Peyer's patch (tissue), 4 donors: ENCODE data around the gene ZKSCAN5. TPM values are rescaled to one million over a fixed set of nuclear protein-coding genes. Genes with fewer than 3 reads are reported as not detected.
"Not testable (repeated sequence)": the region's sequence is repeated elsewhere in the genome, so short reads cannot be mapped to it uniquely, and the experiment has no call there.

Experiments used
- DNase-seq, 3 donors: peaks; one replicate each; pipeline ENCODE4 v3.0.0-alpha.2; 2017 to 2019
- H3K27ac ChIP-seq, 4 donors: fragments of 200-600 bp; sonication (generic); one replicate each; pipeline ENCODE4 v1.5.1; 2016 to 2019
- H3K27me3 ChIP-seq, 2 donors: fragments of 200-600 bp; sonication (generic); one replicate each; pipeline ENCODE4 v1.5.1; 2019
- H3K36me3 ChIP-seq, 3 donors: fragments of 200-600 bp; sonication (generic); one replicate each; pipeline ENCODE4 v1.5.1; 2016 to 2019
- H3K4me1 ChIP-seq, 4 donors: fragments of 200-600 bp; sonication (generic); one replicate each; pipeline ENCODE4 v1.5.1; 2016 to 2019
- H3K4me3 ChIP-seq, 4 donors: fragments of 200-600 bp; sonication (generic); 1 replicate in 3 of 4; 2 replicates in 1 of 4; pipeline ENCODE4 v1.5.1; 2016 to 2019; ENCODE audit warnings: mild to moderate bottlenecking in 1 of 4
- H3K9me3 ChIP-seq, 4 donors: fragments of 200-600 bp; sonication (generic); one replicate each; pipeline ENCODE4 v1.5.1; 2016 to 2019; ENCODE audit warnings: mild to moderate bottlenecking in 1 of 4
- POLR2A ChIP-seq, 2 donors: fragments of 450-650 bp; IDR thresholded peaks; one replicate each; pipeline ENCODE4 v1.5.1; 2017; ENCODE audit warnings: antibody characterized with exemption in 2 of 2, mild to moderate bottlenecking in 2 of 2, moderate library complexity in 2 of 2
- total RNA-seq, 4 donors: library from RNA; depleted of rRNA; stranded (reverse); fragments of >200 nt; gene quantifications; one replicate each; pipeline ENCODE4 v1.1.0, GENCODE V29; 2016
- TF ChIP-seq, protein P1 (sequence below), 6 experiments: fragments of 450-650 bp in 4 of 6; fragments of 200-600 bp in 2 of 6; sonication (generic) in 1 of 6; IDR thresholded peaks; one replicate each; pipeline ENCODE4 v1.5.1; 2017 to 2019; ENCODE audit warnings: antibody characterized with exemption in 6 of 6, mild to moderate bottlenecking in 3 of 6, moderate library complexity in 1 of 6

The ZKSCAN5 gene
- total RNA-seq, 4 donors from 2014 or later: 7.2 to 20.6 (median 11.7) TPM

DNA sequence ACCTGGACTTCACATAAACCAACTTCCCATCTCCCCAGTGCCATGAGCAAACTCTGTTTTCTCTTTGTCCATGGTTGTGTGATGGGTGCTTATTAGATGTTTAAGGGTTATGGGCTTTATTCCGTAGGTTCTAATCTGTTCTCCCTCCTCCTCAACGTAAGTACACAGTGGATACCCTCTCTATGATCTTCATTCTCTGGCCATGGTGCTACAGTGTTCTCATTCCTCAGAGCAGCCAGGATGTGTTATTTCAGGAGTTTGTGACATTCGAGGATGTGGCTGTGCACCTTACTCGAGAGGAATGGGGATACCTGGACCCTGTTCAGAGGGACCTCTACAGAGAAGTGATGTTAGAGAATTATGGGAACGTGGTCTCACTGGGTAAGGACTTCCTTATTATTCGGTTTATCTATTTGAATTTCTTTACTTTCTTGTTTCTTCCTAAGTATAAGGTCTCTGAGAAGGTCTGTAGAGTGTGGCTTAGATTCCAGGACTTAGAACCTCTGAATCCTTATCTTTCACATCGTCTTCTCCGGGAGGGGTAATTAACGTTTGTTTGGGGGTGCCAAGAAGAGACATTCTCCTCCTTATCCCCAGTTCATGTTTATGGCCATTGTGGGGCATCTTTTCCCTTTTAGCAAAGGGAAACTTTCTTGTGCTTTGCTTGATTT is 57.8 kb downstream of the ZKSCAN5 start:
- Histone ChIP-seq H3K4me3 (no peak overlapping the region), H3K27ac (peak overlapping the region in 1 of 4 donors; percentile 22), H3K4me1 (peaks cover 0 to 27% (median 8%) of the 10 kb centered on the region in 4 donors), H3K27me3 (no peaks in the 10 kb centered on the region), H3K36me3 (peaks cover 0 to 67% (median 0%) of the 10 kb centered on the region in 3 donors), H3K9me3 (no peaks in the 10 kb centered on the region)
- TF ChIP-seq POLR2A (IDR thresholded peaks at IDR 0.05): no peak
- TF ChIP-seq, protein P1, sequence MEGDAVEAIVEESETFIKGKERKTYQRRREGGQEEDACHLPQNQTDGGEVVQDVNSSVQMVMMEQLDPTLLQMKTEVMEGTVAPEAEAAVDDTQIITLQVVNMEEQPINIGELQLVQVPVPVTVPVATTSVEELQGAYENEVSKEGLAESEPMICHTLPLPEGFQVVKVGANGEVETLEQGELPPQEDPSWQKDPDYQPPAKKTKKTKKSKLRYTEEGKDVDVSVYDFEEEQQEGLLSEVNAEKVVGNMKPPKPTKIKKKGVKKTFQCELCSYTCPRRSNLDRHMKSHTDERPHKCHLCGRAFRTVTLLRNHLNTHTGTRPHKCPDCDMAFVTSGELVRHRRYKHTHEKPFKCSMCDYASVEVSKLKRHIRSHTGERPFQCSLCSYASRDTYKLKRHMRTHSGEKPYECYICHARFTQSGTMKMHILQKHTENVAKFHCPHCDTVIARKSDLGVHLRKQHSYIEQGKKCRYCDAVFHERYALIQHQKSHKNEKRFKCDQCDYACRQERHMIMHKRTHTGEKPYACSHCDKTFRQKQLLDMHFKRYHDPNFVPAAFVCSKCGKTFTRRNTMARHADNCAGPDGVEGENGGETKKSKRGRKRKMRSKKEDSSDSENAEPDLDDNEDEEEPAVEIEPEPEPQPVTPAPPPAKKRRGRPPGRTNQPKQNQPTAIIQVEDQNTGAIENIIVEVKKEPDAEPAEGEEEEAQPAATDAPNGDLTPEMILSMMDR (IDR thresholded peaks at IDR 0.05): no peak
- DNase-seq: no peak

DNA sequence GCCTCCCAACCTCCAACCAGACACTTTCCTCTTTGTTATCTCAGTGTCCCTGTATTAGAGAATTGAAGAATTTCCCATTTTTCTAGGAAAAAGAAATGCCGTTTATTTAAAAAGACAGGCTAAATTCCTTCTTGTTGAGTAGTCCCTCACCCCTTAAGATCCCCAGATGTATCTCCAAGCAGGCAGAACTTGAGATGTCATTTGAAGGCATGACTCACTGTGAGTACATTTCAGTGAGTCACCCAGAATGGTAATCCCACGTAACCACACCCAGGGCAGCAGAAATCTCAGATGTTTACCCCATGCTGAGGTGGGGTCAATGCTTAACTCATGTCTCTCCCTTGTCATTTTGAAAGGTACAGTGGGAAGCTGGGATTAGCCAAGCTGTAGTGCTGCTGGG is 58.4 kb downstream of the ZKSCAN5 start:
- H3K4me3 ChIP-seq: no peak overlapping the region
- peaks cover 0 to 69% (median 0%) of the 10 kb centered on the region in 3 donors for H3K36me3 ChIP-seq
- peaks cover 0 to 25% (median 5%) of the 10 kb centered on the region in 4 donors for H3K4me1 ChIP-seq
- H3K27ac ChIP-seq: peak overlapping the region in 1 of 4 donors; percentile 22
- DNase-seq: peak in 1 of 3 donors; percentile 64
- H3K27me3 ChIP-seq: no peaks in the 10 kb centered on the region
- H3K9me3 ChIP-seq: no peaks in the 10 kb centered on the region
- no peak for TF ChIP-seq POLR2A (IDR thresholded peaks at IDR 0.05)
- TF ChIP-seq, protein P1 (IDR thresholded peaks at IDR 0.05): no peak

DNA sequence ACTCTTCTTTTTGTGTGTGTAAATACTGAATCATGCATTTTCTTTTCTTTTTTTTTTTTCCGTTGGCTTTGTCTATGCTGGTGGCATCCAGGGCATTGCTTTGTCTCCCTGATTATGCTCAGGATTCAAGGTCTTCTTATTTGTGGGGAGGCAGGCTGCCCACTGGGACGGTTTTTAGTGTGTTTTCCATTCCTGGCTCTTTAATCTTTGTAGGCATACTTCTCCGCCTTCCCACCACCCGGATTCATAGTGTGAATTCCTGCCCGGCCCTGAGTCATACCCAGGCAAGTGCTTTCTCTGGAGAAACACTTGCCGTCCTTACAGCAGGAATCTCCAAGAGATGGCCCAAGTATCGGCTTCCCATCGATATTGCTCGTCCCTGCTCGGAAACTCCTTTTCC is 59.2 kb downstream of the ZKSCAN5 start:
- Histone ChIP-seq H3K4me3 (no peak overlapping the region), H3K36me3 (peaks cover 0 to 73% (median 0%) of the 10 kb centered on the region in 3 donors), H3K27me3 (no peaks in the 10 kb centered on the region), H3K9me3 (no peaks in the 10 kb centered on the region), H3K4me1 (peaks cover 0 to 25% (median 5%) of the 10 kb centered on the region in 4 donors), H3K27ac (no peak overlapping the region)
- no peak for DNase-seq
- no peak for TF ChIP-seq POLR2A (IDR thresholded peaks at IDR 0.05)
- TF ChIP-seq, protein P1 (IDR thresholded peaks at IDR 0.05): no peak

DNA sequence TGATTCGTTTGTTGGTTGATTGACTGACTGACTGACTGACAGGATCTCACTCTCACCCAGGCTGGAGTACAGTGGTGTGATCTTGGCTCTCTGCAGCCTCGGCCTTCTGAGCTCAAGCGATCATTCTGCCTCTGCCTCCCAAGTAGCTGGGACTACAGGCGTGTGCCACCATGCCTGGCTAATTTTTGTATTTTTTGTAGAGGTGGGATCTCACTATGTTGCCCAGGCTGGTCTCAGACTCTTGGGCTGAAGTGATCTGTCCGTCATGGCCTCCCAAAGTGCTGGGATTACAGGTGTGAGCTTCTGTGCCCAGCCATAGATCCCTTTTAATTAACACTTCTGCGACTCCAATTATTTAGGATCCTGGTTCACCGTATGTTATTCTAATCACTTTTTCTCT is 64.3 kb downstream of the ZKSCAN5 start:
- H3K4me3 ChIP-seq, H3K4me1 ChIP-seq, H3K27ac ChIP-seq, H3K27me3 ChIP-seq, DNase-seq, H3K9me3 ChIP-seq: not testable (repeated sequence)
- H3K36me3 ChIP-seq: peaks cover 0 to 84% (median 0%) of the 10 kb centered on the region in 3 donors

DNA sequence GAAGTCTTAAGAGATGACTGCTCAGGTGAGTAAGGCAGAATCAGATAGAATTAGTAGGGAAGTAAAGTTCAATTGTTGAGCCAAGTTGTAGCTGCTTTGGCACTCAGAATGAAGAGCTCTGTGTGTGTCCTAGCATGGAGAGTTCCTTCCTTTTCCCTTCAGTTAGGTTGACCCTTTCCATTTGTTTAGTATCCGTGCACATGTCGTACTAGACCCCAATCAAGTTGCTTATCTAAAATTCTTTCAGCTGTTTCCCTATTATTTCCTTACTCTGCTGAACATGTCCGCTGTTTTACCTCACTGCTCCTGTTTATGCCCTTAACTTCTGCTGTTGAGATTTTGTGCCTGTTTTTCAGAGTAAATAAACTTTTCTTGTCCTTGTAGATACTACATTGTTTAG is 67.3 kb downstream of the ZKSCAN5 start:
- H3K27me3 ChIP-seq: no peaks in the 10 kb centered on the region
- no peak overlapping the region for H3K27ac ChIP-seq
- H3K4me3 ChIP-seq: no peak overlapping the region
- TF ChIP-seq, protein P1 (IDR thresholded peaks at IDR 0.05): no peak
- TF ChIP-seq POLR2A (IDR thresholded peaks at IDR 0.05): no peak
- H3K4me1 ChIP-seq: no peaks in the 10 kb centered on the region
- H3K36me3 ChIP-seq: peaks cover 0 to 60% (median 0%) of the 10 kb centered on the region in 3 donors
- no peaks in the 10 kb centered on the region for H3K9me3 ChIP-seq
- DNase-seq: no peak

DNA sequence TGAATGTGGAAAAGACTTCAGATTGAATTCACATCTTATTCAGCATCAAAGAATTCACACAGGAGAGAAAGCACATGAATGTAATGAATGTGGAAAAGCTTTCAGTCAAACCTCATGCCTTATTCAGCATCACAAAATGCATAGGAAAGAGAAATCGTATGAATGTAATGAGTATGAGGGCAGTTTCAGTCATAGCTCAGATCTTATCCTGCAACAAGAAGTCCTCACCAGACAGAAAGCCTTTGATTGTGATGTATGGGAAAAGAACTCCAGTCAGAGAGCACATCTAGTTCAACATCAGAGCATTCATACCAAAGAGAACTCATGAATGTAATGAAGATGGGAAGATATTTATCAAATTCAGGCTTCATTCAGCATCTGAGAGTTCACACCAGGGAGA is 68.8 kb downstream of the ZKSCAN5 start:
- Histone ChIP-seq H3K9me3 (no peaks in the 10 kb centered on the region), H3K27ac (no peak overlapping the region), H3K4me3 (no peak overlapping the region), H3K4me1 (no peaks in the 10 kb centered on the region), H3K36me3 (peaks cover 0 to 54% (median 0%) of the 10 kb centered on the region in 3 donors), H3K27me3 (no peaks in the 10 kb centered on the region)
- TF ChIP-seq POLR2A (IDR thresholded peaks at IDR 0.05): no peak
- TF ChIP-seq, protein P1 (IDR thresholded peaks at IDR 0.05): no peak
- no peak for DNase-seq
